Measurements from ENCODE around the gene BMPER. TPM values are rescaled to one million over a fixed set of nuclear protein-coding genes. Genes with fewer than 3 reads are reported as not detected.

Gene BMPER
- total RNA-seq, 1 donor from 2014 or later = 5.2 TPM

DNA sequence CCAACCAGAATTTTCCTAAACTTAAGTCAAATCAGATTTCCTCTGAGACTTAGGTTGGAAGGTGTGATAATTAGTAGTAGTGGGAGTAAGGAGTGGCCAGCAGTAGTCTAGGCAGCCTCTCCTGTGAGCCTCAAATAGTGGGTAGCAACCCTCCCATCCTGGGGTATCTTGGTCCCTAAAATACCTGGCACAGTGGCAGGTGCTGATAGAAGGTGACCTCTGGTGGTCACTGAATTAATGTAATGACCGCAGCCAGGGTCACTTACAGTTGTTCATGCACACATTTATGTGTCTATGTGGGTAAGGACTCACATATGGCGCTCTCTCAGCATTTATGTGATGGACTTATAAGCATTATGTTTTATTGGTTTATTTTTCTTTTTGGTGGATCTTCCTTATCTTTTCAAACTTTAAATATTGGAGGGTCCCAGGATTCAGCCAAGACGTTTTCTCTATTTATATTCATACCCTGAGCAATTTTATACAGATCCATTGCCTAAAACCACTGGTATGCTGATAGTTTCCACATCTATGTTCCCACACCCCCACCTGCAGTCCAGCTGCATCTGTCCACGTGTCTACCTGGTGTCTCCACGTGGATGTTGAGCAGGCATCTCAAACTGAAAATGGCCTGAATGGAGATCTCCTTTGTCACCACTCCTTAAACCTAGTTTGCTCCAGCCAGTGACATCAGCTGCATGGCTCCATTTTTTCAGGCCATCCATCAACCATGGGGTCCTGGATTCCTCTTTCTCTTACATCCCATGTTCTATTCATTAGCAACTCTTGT lies 18.3 kb downstream of the BMPER start:
- TF ChIP-seq POLR2A (IDR thresholded peaks at IDR 0.05) (no peak), POLR2AphosphoS5 (IDR thresholded peaks at IDR 0.05; ENCODE audit: insufficient read depth in 1 of 2, low read depth in 1 of 2) (no peak)
- TF ChIP-seq, protein P1, sequence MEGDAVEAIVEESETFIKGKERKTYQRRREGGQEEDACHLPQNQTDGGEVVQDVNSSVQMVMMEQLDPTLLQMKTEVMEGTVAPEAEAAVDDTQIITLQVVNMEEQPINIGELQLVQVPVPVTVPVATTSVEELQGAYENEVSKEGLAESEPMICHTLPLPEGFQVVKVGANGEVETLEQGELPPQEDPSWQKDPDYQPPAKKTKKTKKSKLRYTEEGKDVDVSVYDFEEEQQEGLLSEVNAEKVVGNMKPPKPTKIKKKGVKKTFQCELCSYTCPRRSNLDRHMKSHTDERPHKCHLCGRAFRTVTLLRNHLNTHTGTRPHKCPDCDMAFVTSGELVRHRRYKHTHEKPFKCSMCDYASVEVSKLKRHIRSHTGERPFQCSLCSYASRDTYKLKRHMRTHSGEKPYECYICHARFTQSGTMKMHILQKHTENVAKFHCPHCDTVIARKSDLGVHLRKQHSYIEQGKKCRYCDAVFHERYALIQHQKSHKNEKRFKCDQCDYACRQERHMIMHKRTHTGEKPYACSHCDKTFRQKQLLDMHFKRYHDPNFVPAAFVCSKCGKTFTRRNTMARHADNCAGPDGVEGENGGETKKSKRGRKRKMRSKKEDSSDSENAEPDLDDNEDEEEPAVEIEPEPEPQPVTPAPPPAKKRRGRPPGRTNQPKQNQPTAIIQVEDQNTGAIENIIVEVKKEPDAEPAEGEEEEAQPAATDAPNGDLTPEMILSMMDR (IDR thresholded peaks at IDR 0.05) = no peak
- no peaks in the 10 kb centered on the region for H3K4me1 ChIP-seq
- H3K27ac ChIP-seq = peak overlapping the region; percentile 61
- H3K36me3 ChIP-seq = no peaks in the 10 kb centered on the region
- intact Hi-C loops (cut with DNase I) = no loop called here
- H3K27me3 ChIP-seq = no peaks in the 10 kb centered on the region
- H3K9me3 ChIP-seq = no peaks in the 10 kb centered on the region
- no peak overlapping the region for H3K4me3 ChIP-seq
- DNase-seq (ENCODE audit: extremely low spot score in 2 of 2) = no peak

DNA sequence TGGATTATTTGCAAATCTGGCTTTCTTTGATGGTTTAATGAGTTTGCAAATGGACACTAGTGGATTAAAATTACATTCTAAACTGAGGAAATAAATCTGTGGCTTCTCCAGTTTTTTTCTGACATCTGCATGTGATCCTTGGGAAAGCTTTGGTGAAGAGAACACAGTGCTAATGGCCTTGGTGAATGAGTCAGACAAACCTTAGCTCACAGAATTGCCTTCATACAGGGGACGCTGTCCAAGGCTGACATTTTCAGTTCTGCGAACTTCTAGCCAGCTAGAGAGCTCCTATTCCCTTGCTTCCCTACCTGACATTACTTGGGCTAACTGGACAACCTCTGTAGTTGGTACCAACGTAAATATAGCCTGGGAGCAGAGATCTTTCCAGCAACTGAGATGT lies 21.2 kb downstream of the BMPER start:
- intact Hi-C loops (cut with DNase I) = no loop called here
- no peaks in the 10 kb centered on the region for H3K4me1 ChIP-seq
- H3K4me3 ChIP-seq = no peak overlapping the region
- no peak for DNase-seq (ENCODE audit: extremely low spot score in 2 of 2)
- H3K9me3 ChIP-seq = no peaks in the 10 kb centered on the region
- no peak for TF ChIP-seq POLR2AphosphoS5 (IDR thresholded peaks at IDR 0.05; ENCODE audit: insufficient read depth in 1 of 2, low read depth in 1 of 2)
- no peak for TF ChIP-seq POLR2A (IDR thresholded peaks at IDR 0.05)
- TF ChIP-seq, protein P1 (IDR thresholded peaks at IDR 0.05) = no peak
- H3K27ac ChIP-seq = no peak overlapping the region
- H3K27me3 ChIP-seq = no peaks in the 10 kb centered on the region
- H3K36me3 ChIP-seq = no peaks in the 10 kb centered on the region

DNA sequence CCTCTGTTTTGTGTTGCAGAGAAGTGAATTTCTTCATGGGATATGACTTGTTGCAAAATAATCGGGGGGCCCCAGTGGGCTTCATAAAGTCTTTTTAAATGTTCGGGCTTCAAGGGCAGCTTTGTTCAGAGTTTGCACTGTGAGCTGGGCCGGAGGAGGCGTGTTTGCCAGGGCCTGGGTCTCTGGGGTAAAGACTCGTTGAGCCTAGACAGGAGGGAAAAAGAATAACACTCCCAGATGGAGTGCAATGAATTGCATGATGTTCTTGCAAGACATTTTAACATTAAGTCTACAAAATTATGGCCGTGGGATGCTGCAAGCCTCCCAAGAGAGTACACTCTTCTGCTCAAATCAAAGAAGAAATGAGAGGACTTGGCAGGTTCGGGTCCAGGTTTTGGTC lies 23.6 kb downstream of the BMPER start:
- TF ChIP-seq POLR2A (IDR thresholded peaks at IDR 0.05) = no peak
- no peak for TF ChIP-seq POLR2AphosphoS5 (IDR thresholded peaks at IDR 0.05; ENCODE audit: insufficient read depth in 1 of 2, low read depth in 1 of 2)
- TF ChIP-seq, protein P1 (IDR thresholded peaks at IDR 0.05) = no peak
- no peak overlapping the region for H3K27ac ChIP-seq
- no peak overlapping the region for H3K4me3 ChIP-seq
- H3K4me1 ChIP-seq = peaks cover 17% of the 10 kb centered on the region
- no peaks in the 10 kb centered on the region for H3K9me3 ChIP-seq
- intact Hi-C loops (cut with DNase I) = no loop called here
- H3K36me3 ChIP-seq = no peaks in the 10 kb centered on the region
- H3K27me3 ChIP-seq = no peaks in the 10 kb centered on the region
- DNase-seq (ENCODE audit: extremely low spot score in 2 of 2) = no peak

DNA sequence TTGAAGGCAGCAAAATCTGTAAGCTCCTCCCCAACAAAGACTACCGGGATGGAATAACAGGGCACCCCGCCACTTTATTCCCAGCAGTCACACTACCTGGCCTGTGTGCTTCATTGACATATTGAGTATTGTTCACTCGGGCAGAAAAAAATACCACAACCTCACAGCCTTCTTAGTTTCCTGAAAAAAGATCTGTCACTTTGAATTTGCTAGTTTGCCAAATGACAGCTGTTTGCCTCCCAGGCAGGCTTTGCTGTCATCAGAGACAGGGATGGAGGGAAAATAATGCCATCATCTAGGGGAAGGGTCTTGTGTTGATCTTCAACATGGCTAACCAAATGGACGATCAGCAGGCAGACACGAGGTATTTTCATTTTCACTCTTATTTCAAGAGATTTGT lies 26.9 kb downstream of the BMPER start:
- no peak for DNase-seq (ENCODE audit: extremely low spot score in 2 of 2)
- intact Hi-C loops (cut with DNase I) = loop anchor here (5.0 kb wide), 1 partner anchor 160 kb away; no protein-coding TSS in a partner anchor
- Histone ChIP-seq H3K36me3 (no peaks in the 10 kb centered on the region), H3K27ac (peak overlapping the region; percentile 4), H3K27me3 (no peaks in the 10 kb centered on the region), H3K9me3 (no peaks in the 10 kb centered on the region), H3K4me1 (peaks cover 17% of the 10 kb centered on the region), H3K4me3 (peak overlapping the region in 1 of 2 donors; percentile 13)
- TF ChIP-seq POLR2AphosphoS5 (IDR thresholded peaks at IDR 0.05; ENCODE audit: insufficient read depth in 1 of 2, low read depth in 1 of 2) = no peak
- TF ChIP-seq, protein P1 (IDR thresholded peaks at IDR 0.05) = no peak
- TF ChIP-seq POLR2A (IDR thresholded peaks at IDR 0.05) = no peak

Data from vagina (tissue), 2 donors.